ENCODE measurements around the gene RFX3.

The RFX3 gene

DNA sequence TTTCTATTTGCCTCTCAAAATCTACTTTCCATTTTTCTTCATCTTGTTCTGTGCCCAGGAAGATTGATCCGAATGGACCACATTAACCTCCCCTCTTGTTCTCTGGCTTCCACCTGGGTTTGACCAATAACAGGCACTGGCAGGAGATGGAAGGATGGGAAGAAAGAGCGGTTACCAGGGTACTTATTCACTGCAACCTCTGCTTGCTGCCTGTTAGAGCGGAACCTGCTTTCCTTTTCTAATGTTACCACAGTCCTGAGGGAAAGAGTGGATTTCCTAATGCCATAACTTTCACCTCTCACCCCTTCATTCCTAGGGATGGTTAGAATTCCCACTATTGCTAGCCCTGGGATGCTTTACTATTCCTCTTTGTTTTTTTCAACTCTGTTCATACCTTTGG, 262.1 kb downstream of the RFX3 start:
- no peak for DNase-seq
- TF ChIP-seq, protein P1, sequence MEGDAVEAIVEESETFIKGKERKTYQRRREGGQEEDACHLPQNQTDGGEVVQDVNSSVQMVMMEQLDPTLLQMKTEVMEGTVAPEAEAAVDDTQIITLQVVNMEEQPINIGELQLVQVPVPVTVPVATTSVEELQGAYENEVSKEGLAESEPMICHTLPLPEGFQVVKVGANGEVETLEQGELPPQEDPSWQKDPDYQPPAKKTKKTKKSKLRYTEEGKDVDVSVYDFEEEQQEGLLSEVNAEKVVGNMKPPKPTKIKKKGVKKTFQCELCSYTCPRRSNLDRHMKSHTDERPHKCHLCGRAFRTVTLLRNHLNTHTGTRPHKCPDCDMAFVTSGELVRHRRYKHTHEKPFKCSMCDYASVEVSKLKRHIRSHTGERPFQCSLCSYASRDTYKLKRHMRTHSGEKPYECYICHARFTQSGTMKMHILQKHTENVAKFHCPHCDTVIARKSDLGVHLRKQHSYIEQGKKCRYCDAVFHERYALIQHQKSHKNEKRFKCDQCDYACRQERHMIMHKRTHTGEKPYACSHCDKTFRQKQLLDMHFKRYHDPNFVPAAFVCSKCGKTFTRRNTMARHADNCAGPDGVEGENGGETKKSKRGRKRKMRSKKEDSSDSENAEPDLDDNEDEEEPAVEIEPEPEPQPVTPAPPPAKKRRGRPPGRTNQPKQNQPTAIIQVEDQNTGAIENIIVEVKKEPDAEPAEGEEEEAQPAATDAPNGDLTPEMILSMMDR (IDR thresholded peaks at IDR 0.05; ENCODE audit: low read depth, low read length): no peak
- H3K4me1 ChIP-seq: peaks cover 12% of the 10 kb centered on the region
- no peaks in the 10 kb centered on the region for H3K27me3 ChIP-seq
- H3K4me3 ChIP-seq (ENCODE audit: low read depth, low read length): no peak overlapping the region
- peaks cover 3% of the 10 kb centered on the region; the same call in 1 of the 2 replicates for H3K36me3 ChIP-seq
- no peaks in the 10 kb centered on the region for H3K9me3 ChIP-seq

DNA sequence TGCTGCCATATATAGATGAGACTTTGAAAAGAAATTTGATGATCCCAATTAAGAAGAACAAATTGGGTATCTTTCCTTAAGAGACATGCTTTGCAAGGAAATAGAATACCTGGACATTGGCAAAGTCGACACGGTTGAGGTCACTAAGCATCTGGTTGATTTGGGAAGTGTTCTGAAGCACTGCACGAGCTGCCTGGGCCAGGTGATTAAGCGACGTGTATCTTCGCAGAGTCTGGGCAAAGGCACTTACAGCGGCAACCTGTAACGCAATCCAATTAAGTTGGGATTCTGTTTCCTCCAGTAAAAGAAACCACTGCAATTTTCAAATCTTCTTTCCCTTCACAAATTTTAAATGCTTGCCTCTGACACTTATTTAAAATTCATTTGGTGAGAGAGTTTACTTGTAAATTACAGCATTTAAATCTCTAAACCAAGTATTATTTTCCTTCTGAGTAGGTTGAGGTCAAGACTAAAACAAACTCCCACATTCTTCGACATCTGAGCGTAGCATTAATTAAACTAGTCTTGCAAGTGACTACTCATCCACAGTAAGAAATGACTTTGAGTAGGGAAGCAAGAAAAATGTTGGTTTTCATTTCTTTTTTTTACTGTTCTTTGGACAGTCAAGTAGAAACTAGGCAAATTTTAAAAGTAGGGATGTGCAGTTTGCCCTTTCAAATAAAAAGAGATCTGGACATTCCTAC, 262.8 kb downstream of the RFX3 start:
- no peak for DNase-seq
- Histone ChIP-seq H3K4me1 (peaks cover 12% of the 10 kb centered on the region), H3K36me3 (peaks cover 3% of the 10 kb centered on the region; the same call in 1 of the 2 replicates), H3K9me3 (no peaks in the 10 kb centered on the region), H3K27me3 (no peaks in the 10 kb centered on the region), H3K4me3 (ENCODE audit: low read depth, low read length) (no peak overlapping the region)
- TF ChIP-seq, protein P1 (IDR thresholded peaks at IDR 0.05; ENCODE audit: low read depth, low read length): no peak

DNA sequence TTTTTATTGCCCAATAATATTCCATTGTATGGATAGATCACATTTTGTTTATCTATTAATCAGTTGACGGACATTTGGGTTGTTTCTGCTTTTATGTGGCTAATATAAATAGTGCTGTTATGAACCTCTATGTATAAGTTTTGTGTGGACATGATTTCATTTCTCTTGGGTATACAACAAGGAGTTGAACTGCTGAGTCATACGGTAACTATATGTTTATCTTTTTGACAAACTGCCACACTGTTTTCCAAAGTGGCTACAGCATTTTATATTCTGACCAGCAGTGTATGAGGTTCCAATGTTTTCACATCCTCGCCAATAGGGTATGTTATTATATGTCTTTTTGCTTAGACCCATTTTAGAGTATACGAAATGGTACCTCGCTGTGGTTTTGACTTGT, 264.3 kb downstream of the RFX3 start:
- peaks cover 8% of the 10 kb centered on the region for H3K36me3 ChIP-seq
- no peak overlapping the region for H3K4me3 ChIP-seq (ENCODE audit: low read depth, low read length)
- no peaks in the 10 kb centered on the region for H3K9me3 ChIP-seq
- H3K27me3 ChIP-seq: no peaks in the 10 kb centered on the region
- H3K4me1 ChIP-seq: peaks cover 12% of the 10 kb centered on the region
- no peak for DNase-seq
- TF ChIP-seq, protein P1 (IDR thresholded peaks at IDR 0.05; ENCODE audit: low read depth, low read length): no peak

DNA sequence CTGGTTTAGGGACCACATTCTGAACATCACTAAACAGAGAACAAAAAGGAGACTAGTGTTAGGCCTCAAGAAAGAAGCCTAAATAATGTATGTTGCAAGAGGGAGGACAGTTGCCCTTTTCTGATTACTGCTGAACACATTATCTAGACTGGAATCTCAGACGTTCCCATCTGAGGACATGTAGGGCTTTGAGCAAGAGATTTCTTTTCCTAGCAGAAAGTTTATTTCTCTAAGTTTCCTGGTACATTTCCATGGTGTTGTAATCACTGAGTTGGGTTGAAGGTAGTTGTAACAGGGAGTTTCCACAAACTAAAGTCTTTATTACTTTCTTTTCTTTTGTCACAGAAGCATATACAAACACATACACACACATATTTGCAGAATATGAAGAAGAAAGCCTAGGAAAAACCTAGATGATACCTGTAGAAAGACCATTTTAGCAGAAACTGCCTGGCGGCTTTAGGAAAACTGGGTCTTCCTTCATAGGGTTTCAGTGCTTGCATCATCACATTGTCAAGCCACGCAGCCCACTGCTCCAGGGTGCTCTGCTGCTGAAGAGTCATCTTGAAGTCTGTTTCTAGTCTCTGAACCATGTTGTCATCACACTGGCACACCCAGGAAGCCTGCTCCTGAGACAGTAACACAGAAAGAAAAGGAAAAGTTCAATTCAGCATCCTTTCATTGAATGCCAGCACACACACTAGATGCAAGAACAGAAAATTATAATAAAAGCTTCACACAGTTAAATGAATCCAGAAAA, 269.1 kb downstream of the RFX3 start:
- H3K9me3 ChIP-seq: no peaks in the 10 kb centered on the region
- TF ChIP-seq, protein P1 (IDR thresholded peaks at IDR 0.05; ENCODE audit: low read depth, low read length): no peak
- peaks cover 11% of the 10 kb centered on the region for H3K36me3 ChIP-seq
- peaks cover 7% of the 10 kb centered on the region for H3K4me1 ChIP-seq
- no peak overlapping the region for H3K4me3 ChIP-seq (ENCODE audit: low read depth, low read length)
- H3K27me3 ChIP-seq: no peaks in the 10 kb centered on the region
- DNase-seq: no peak

DNA sequence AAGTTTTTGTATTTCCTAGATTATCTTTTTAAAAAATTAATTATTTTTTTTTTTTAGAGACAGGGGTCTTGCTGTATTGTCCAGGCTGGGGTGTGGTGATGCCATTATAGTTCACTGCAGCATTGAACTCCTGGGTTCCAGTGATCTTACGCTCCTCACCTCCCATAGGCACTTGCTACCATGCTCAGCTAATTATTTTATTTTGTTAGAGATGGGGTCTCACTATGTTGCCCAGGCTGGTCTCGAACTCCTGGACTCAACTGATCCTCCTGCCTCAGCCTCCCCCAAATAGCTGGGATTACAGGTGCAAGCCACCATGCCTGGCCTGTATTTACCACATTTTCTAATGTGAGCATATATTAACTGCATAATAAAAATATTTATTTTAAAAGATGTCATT, 274.5 kb downstream of the RFX3 start:
- H3K27me3 ChIP-seq: no peaks in the 10 kb centered on the region
- H3K36me3 ChIP-seq: peaks cover 1% of the 10 kb centered on the region
- no peak overlapping the region for H3K4me3 ChIP-seq (ENCODE audit: low read depth, low read length)
- H3K4me1 ChIP-seq: no peaks in the 10 kb centered on the region
- no peaks in the 10 kb centered on the region for H3K9me3 ChIP-seq
- DNase-seq: no peak
- TF ChIP-seq, protein P1 (IDR thresholded peaks at IDR 0.05; ENCODE audit: low read depth, low read length): no peak

DNA sequence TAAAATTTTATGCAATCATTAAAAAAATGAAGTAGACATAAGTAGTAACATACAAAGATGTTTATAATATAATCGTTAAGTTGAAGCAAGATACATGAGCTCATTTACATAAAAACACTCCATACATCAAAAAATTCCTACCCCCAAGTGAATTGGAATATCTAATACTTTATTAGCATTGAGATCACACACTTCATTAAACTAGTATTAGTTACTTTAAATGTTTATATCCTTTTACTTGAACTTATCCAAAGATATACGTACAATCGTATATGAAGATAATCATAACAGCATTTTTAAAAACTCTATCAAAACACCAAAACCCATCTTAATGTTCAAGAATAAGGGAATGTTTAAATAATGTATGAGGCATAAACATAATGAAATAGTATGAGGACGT, 275.1 kb downstream of the RFX3 start:
- H3K27me3 ChIP-seq: no peaks in the 10 kb centered on the region
- peaks cover 2% of the 10 kb centered on the region; the same call in 1 of the 2 replicates for H3K4me1 ChIP-seq
- TF ChIP-seq, protein P1 (IDR thresholded peaks at IDR 0.05; ENCODE audit: low read depth, low read length): no peak
- no peak for DNase-seq
- no peak overlapping the region for H3K4me3 ChIP-seq (ENCODE audit: low read depth, low read length)
- H3K36me3 ChIP-seq: no peaks in the 10 kb centered on the region; the same call in 1 of the 2 replicates
- no peaks in the 10 kb centered on the region for H3K9me3 ChIP-seq

Measured in BE2C (cell line).